ENCODE measurements around the gene KDM3A. TPM values are rescaled to one million over a fixed set of nuclear protein-coding genes. Genes with fewer than 3 reads are reported as not detected.

KDM3A gene
- total RNA-seq, 1 experiment from 2014 or later: 52.6 TPM

- H3K4me2 ChIP-seq (ENCODE audit: low read length): no peak overlapping the region
- POLR2A ChIA-PET: no interaction called here
- no peaks in the 10 kb centered on the region for H3K9me2 ChIP-seq (ENCODE audit: insufficient read depth)
- H3K4me1 ChIP-seq (ENCODE audit: control insufficient read depth in 1 of 2, insufficient read depth in 2 of 2, low read length in 2 of 2): no peaks in the 10 kb centered on the region
- H3K9ac ChIP-seq (ENCODE audit: low read length): no peak overlapping the region
- no TSS peak for BruUV-seq (replicated peaks)
- no peaks in the 10 kb centered on the region for H4K20me1 ChIP-seq (ENCODE audit: insufficient read depth)
- CTCF ChIA-PET: no interaction called here
- H3K27ac ChIP-seq (ENCODE audit: low read depth, low read length): no peak overlapping the region
- H2AFZ ChIP-seq (ENCODE audit: low read depth, low read length, poor library complexity, severe bottlenecking): no peak overlapping the region
- no peak overlapping the region for H3K4me3 ChIP-seq (replicated peaks in 1 of 2; ENCODE audit: low read depth in 1 of 2, low read length in 2 of 2)
- TF ChIP-seq, protein P1, sequence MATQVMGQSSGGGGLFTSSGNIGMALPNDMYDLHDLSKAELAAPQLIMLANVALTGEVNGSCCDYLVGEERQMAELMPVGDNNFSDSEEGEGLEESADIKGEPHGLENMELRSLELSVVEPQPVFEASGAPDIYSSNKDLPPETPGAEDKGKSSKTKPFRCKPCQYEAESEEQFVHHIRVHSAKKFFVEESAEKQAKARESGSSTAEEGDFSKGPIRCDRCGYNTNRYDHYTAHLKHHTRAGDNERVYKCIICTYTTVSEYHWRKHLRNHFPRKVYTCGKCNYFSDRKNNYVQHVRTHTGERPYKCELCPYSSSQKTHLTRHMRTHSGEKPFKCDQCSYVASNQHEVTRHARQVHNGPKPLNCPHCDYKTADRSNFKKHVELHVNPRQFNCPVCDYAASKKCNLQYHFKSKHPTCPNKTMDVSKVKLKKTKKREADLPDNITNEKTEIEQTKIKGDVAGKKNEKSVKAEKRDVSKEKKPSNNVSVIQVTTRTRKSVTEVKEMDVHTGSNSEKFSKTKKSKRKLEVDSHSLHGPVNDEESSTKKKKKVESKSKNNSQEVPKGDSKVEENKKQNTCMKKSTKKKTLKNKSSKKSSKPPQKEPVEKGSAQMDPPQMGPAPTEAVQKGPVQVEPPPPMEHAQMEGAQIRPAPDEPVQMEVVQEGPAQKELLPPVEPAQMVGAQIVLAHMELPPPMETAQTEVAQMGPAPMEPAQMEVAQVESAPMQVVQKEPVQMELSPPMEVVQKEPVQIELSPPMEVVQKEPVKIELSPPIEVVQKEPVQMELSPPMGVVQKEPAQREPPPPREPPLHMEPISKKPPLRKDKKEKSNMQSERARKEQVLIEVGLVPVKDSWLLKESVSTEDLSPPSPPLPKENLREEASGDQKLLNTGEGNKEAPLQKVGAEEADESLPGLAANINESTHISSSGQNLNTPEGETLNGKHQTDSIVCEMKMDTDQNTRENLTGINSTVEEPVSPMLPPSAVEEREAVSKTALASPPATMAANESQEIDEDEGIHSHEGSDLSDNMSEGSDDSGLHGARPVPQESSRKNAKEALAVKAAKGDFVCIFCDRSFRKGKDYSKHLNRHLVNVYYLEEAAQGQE (IDR thresholded peaks at IDR 0.05; ENCODE audit: low read depth): no peak
- TF ChIP-seq RAD21 (IDR thresholded peaks at IDR 0.05; ENCODE audit: low read depth): peak; percentile 44
- TF ChIP-seq CTCF (IDR thresholded peaks at IDR 0.05 in 2 of 3, conservative IDR thresholded peaks at IDR 0.05 in 1 of 3; ENCODE audit: borderline replicate concordance in 1 of 3, insufficient read depth in 1 of 3, low read depth in 2 of 3, low read length in 2 of 3): peak; percentile 7 to 39 (median 37); a peak in 3 of 6 replicates
- ATAC-seq (peak; percentile 42; the same call in 1 of the 2 replicates), DNase-seq (ENCODE audit: low read depth, low spot score) (no peak)
- peaks cover 0 to 5% of the 10 kb centered on the region in 2 experiments; a peak in 1 of 4 replicates for H3K9me3 ChIP-seq (ENCODE audit: control insufficient read depth in 1 of 2, insufficient read depth in 1 of 2, low read depth in 1 of 2, low read length in 2 of 2)
- no peaks in the 10 kb centered on the region for H3K27me3 ChIP-seq (ENCODE audit: insufficient read depth, low read length)
- RAD21 ChIA-PET (ENCODE audit: low non-redundant PET in 1 of 2, low total read pairs in 2 of 2, uncharacterized antibody in 2 of 2, unreplicated experiment in 2 of 2): no interaction called here
- H3K36me3 ChIP-seq (ENCODE audit: control insufficient read depth in 1 of 2, insufficient read depth in 2 of 2, low read length in 2 of 2): no peaks in the 10 kb centered on the region; a peak in 1 of 4 replicates
- H3K79me2 ChIP-seq (ENCODE audit: insufficient read depth, low read length): no peaks in the 10 kb centered on the region
- intact Hi-C loops (cut with micrococcal nuclease): no loop called here
Measured at GRCh38 chr2:86518481-86518880, 77.3 kb downstream of the KDM3A start.
